Hair follicular keratinocyte (primary cell): ENCODE measurements around the gene ACVR2B. TPM values are rescaled to one million over a fixed set of nuclear protein-coding genes. Genes with fewer than 3 reads are reported as not detected.

Experiments used
- total RNA-seq: library from RNA; depleted of rRNA; stranded (reverse); fragments of >200 nt; gene quantifications from 2 replicates; pipeline ENCODE4 v1.2.3, GENCODE V29; 2015

Gene ACVR2B
- total RNA-seq: 1.1 and 3.2 TPM in 2 replicates

GRCh38 chr3:38453075-38453912 lies at the start of gene ACVR2B:
ACVR2B (plus strand) TSS chr3:38453890; CDS start chr3:38454323, 433 bp downstream.

DNA sequence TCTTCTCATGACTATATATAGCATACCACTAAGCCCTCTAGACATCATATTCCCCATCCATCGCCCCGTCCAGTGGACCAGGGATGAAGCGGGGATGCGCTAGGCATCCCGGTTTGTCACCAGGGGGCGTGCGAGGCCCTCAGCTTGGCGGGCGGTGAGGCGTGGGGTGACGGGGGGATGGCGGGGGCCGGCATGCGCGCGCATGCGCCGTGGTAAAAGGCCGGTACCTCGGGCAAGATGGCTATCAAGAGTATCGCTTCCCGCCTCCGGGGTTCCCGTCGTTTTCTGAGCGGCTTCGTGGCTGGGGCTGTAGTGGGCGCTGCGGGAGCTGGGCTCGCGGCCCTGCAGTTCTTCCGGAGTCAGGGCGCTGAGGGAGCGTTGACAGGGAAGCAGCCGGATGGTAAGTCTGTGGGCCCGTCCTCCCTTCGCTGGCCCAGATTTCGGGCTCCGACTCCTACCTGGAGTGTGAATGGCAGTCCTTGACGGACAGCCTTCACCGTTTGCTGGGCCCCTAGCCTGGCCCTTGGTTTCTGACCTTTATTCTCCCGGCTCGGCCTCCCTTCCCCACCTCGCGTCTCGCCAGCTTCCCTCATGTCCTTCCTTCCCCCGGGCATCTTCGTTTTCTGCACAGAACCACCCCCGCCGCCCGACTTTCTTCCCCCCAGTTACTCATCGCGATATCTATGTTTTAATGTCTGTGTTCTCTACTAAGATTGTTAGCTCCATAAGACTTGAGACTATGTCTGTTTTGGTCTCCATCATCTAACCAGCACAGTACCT lies 42.6 kb downstream of the ACVR2B start, which contains the start of gene EXOG:
TSS of gene EXOG (plus strand) at position 210 of the 780 bp plus-strand sequence. CDS start at position 238, 28 bp downstream.

Other genes with a start within 250 kb of the ACVR2B start
- not detected in 2 replicates for gene SLC22A13, start 188.1 kb upstream of the ACVR2B start, total RNA-seq
- gene SLC22A14, start 171.6 kb upstream of the ACVR2B start, total RNA-seq: not detected in 2 replicates
- 2.5 and 2.7 TPM in 2 replicates for gene XYLB, start 107.1 kb upstream of the ACVR2B start, total RNA-seq
- gene EXOG, start 42.5 kb downstream of the ACVR2B start, total RNA-seq: 2.7 and 3.5 TPM in 2 replicates
- under 0.01 and 0.04 TPM in 2 replicates for gene SCN5A, start 195.8 kb downstream of the ACVR2B start, total RNA-seq